Kidney (tissue), 14 donors: ENCODE measurements around the gene PCYOX1L. TPM values are rescaled to one million over a fixed set of nuclear protein-coding genes. Genes with fewer than 3 reads are reported as not detected.
A peak's percentile ranks its signal among the peaks of the same experiment; 100 is the strongest.

Experiments
- DNase-seq, 5 donors: peaks; one replicate each; pipeline ENCODE4 v3.0.0-alpha.2; 2013 to 2020
- FAIRE-seq: peaks from 2 replicates; lab custom pipeline; 2012; peaks lifted over from hg19 to GRCh38; lab: Jason Lieb, UNC
- H3K27ac ChIP-seq, 2 donors: one replicate each; pipeline ENCODE4 v1.7.0; 2013; ENCODE audit warnings: low read depth in 2 of 2, low read length in 2 of 2, inconsistent platforms in 1 of 2
- H3K27me3 ChIP-seq: one replicate; pipeline ENCODE4 v1.7.1; 2013; ENCODE audit warnings: low read length, inconsistent platforms; ENCODE audit not compliant: control insufficient read depth, insufficient read depth
- H3K36me3 ChIP-seq, 3 donors: one replicate each; pipeline versions ENCODE4 v1.7.0 to v1.7.1; 2013; ENCODE audit warnings: low read length in 3 of 3, control low read depth in 1 of 3, inconsistent platforms in 1 of 3; ENCODE audit not compliant: insufficient read depth in 3 of 3, control insufficient read depth in 2 of 3
- H3K4me1 ChIP-seq, 3 donors: one replicate each; pipeline versions ENCODE4 v1.7.0 to v1.7.1; 2013; ENCODE audit warnings: low read length in 3 of 3, inconsistent platforms in 1 of 3, low read depth in 1 of 3; ENCODE audit not compliant: control insufficient read depth in 2 of 3, insufficient read depth in 2 of 3
- H3K4me3 ChIP-seq, 3 donors: one replicate each; pipeline versions ENCODE4 v1.7.0 to v1.8.1; 2013; ENCODE audit warnings: low read length in 3 of 3, control low read depth in 1 of 3, inconsistent platforms in 1 of 3
- H3K9ac ChIP-seq, 3 donors: one replicate each; pipeline versions ENCODE4 v1.7.0 to v1.7.1; 2013; ENCODE audit warnings: low read length in 3 of 3, control low read depth in 1 of 3, inconsistent platforms in 1 of 3
- H3K9me3 ChIP-seq, 3 donors: one replicate each; pipeline versions ENCODE4 v1.7.0 to v1.7.1; 2013; ENCODE audit warnings: low read length in 3 of 3, control low read depth in 1 of 3, inconsistent platforms in 1 of 3; ENCODE audit not compliant: control insufficient read depth in 2 of 3, insufficient read depth in 1 of 3
- intact Hi-C: fragments of 100-400 bp; cut with DNase I; formaldehyde crosslinking; loops from one replicate; pipeline ENCODE4 v1.11.1; 2022
- polyA plus RNA-seq: library from polyadenylated mRNA; stranded (reverse); fragments of 350-450 nt; fragmentation: Illumina TruSeq; extraction: RNeasy Lipid Tissue Mini Kit (QIAGEN cat#74804); gene quantifications from one replicate; pipeline ENCODE4 v1.2.3, GENCODE V29; 2014; ENCODE audit warnings: low read depth, low replicate concordance; ENCODE audit not compliant: insufficient read depth
- total RNA-seq: library from RNA; stranded (reverse); fragmentation: NEBNext Ultra II Directional; extraction: Animal tissue kit (Norgen Biotek cat#: 25700); gene quantifications from one replicate; pipeline ENCODE4 v1.2.1, GENCODE V29; 2021
- TF ChIP-seq, protein P1 (sequence below): IDR thresholded peaks from 3 replicates; pipeline ENCODE4 v1.5.1; 2012; ENCODE audit warnings: mild to moderate bottlenecking, moderate library complexity, borderline replicate concordance; ENCODE audit not compliant: insufficient read depth; ENCODE audit errors: extremely low read depth
- donor health status: control.
- donor health status: control.
- donor health status: control.
- donor health status: control.
- donor health status: control.
- donor health status: DM: yes; HTN: yes; CAD: no.
- donor health status: Normal renal cell carcinoma (clear cell type).

PCYOX1L gene
- total and polyA plus RNA-seq, 2 donors from 2014 or later = 7.2 to 9.0 TPM

DNA sequence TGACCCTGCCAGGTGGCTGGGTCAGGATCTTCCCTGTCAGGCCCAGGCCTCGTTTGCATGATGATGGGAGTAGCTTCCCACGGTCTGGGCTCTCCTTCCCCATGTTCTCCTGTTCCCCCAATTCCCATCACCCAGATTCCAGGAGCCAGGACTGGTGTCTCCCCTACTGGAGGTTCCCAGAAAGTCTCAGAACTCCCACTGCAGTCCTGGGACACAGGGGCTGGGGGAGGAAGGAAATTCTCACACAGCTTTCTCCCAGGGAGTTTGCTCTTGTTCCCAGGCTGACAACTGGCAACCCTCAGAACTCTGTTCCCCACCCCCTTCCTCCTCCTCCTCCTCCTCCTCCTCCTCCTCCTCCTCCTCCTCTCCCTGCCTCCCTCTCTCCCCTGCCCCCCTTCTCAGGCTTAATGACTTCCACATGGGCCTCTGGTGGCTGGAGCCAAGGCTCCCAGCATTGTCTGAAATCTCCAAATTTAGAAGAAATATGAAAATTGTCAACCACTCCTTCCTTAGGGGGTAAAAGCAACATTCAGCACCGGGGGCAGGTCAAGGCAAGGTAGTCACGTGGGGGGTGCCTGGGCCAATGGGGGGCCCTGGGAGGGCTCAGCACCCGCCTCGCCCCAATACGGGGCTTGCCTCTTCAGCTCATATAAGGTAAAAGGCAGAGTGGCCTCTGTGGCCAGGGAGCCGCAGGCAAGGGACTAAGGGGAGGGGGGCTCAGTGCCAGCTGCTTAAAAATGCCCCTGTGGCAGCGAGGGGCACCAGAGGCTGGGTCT lies 48.5 kb downstream of the PCYOX1L start:
- H3K36me3 ChIP-seq = no peaks in the 10 kb centered on the region
- peak overlapping the region; percentile 63 to 73 (median 73) for H3K4me3 ChIP-seq
- intact Hi-C loops = no loop called here

DNA sequence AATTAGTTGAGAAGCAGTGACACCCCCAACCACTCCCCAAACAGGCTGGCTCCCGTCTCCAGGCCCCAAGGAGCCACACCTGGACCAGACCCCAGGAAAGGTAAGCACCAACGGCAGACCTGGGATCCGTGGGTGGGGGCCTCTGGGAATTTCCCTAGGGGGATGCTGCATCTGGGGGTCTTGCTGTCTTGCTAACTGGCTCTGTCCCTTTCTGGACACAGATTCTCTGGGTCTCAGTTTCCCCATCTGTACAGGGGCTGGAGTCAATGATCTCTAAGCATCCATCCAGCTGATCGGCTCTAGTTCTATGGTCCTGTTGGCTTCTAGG lies 49.1 kb downstream of the PCYOX1L start:
- FAIRE-seq (no peak), DNase-seq (no peak)
- H3K36me3 ChIP-seq = no peaks in the 10 kb centered on the region
- H3K4me1 ChIP-seq = peaks cover 0 to 15% (median 3%) of the 10 kb centered on the region in 3 donors
- H3K4me3 ChIP-seq = peak overlapping the region; percentile 63 to 73 (median 73)
- intact Hi-C loops = no loop called here
- no peaks in the 10 kb centered on the region for H3K9me3 ChIP-seq
- peak overlapping the region; percentile 43 to 87 (median 66) for H3K9ac ChIP-seq
- peak overlapping the region; percentile 78 to 79 for H3K27ac ChIP-seq
- H3K27me3 ChIP-seq = no peaks in the 10 kb centered on the region
- TF ChIP-seq, protein P1, sequence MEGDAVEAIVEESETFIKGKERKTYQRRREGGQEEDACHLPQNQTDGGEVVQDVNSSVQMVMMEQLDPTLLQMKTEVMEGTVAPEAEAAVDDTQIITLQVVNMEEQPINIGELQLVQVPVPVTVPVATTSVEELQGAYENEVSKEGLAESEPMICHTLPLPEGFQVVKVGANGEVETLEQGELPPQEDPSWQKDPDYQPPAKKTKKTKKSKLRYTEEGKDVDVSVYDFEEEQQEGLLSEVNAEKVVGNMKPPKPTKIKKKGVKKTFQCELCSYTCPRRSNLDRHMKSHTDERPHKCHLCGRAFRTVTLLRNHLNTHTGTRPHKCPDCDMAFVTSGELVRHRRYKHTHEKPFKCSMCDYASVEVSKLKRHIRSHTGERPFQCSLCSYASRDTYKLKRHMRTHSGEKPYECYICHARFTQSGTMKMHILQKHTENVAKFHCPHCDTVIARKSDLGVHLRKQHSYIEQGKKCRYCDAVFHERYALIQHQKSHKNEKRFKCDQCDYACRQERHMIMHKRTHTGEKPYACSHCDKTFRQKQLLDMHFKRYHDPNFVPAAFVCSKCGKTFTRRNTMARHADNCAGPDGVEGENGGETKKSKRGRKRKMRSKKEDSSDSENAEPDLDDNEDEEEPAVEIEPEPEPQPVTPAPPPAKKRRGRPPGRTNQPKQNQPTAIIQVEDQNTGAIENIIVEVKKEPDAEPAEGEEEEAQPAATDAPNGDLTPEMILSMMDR = no peak

More for the DNA sequence above, 48.5 kb downstream of the PCYOX1L start:
- FAIRE-seq (no peak), DNase-seq (peak in 4 of 5 donors; percentile 64 to 95 (median 79))
- H3K4me1 ChIP-seq = peaks cover 0 to 15% (median 3%) of the 10 kb centered on the region in 3 donors
- peak overlapping the region; percentile 43 to 87 (median 66) for H3K9ac ChIP-seq
- no peaks in the 10 kb centered on the region for H3K27me3 ChIP-seq
- TF ChIP-seq, protein P1 = no peak
- H3K27ac ChIP-seq = peak overlapping the region; percentile 78 to 79
- no peaks in the 10 kb centered on the region for H3K9me3 ChIP-seq

DNA sequence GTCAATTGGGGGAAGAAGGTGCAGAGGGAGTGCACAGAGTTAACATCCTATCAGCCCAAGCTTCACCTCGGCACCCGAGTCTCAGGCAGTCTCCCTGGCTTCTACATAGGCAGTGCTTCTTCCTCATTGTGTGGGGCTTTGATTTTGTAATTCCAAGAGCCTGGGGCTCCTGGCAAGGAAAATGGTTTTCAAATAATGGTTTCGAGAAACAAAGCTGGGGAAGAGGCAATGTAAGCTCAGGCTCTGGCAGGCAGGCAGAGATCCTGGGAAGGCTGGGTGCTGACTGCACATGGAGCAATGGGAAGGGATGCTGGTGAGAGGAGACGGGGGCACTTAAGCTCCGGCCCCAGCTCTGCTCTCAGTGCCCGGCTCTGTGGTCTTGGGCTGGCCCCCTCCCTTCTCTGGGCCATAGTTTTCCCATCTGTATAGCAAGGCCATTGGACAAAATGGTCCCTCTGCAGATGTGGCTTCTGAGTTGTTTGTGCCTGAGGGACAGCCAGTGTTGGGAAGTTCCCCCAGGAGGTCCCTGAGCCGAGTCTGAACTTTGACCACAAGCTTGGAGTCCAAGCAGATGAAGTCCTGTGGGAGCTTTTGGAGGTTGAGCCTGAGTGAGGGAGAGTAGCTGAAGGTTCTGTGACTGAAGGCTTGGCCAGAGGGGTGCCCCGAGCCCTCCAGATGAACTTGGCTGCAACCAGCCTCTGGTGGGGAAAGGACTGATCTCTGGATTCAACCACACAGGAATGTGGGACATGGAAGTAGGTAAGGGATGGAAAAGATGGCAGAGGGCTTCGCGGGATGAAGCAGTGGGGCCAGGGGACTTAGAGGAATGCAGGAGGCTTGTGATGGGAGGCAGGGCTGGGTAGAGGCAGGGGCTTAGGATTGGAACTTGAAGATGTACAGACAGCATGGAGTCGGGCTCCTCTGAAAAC lies 49.7 kb downstream of the PCYOX1L start:
- Histone ChIP-seq H3K4me1 (peaks cover 0 to 15% (median 3%) of the 10 kb centered on the region in 3 donors), H3K9ac (peak overlapping the region; percentile 66 to 87 (median 68)), H3K27ac (peak overlapping the region; percentile 78 to 79), H3K9me3 (no peaks in the 10 kb centered on the region), H3K4me3 (peak overlapping the region; percentile 63 to 73 (median 73)), H3K36me3 (no peaks in the 10 kb centered on the region), H3K27me3 (no peaks in the 10 kb centered on the region)
- intact Hi-C loops = no loop called here
- TF ChIP-seq, protein P1 = no peak
- FAIRE-seq = no peak
- DNase-seq = no peak
